ENCODE measurements around the gene POU2F3. TPM values are rescaled to one million over a fixed set of nuclear protein-coding genes. Genes with fewer than 3 reads are reported as not detected.
A peak's percentile ranks its signal among the peaks of the same experiment; 100 is the strongest.

POU2F3 gene
- total and polyA plus RNA-seq, 2 experiments from 2014 or later: not detected

GRCh38 chr11:120358729-120359128 lies 118.8 kb downstream of the POU2F3 start:
- H3K9me2 ChIP-seq (ENCODE audit: insufficient read depth): no peaks in the 10 kb centered on the region
- H3K4me3 ChIP-seq: no peak overlapping the region
- peaks cover 100% of the 10 kb centered on the region for H3K79me2 ChIP-seq (ENCODE audit: insufficient read depth)
- 95 to 96% methylated on average over 3 of the region's 3 CpGs for WGBS, 2 experiments (ENCODE audit: low coverage in 1 of 2, low lambda C conversion rate in 2 of 2, missing lambda C conversion rate in 2 of 2)
- H3K9ac ChIP-seq: no peak overlapping the region
- DNase-seq: no peak
- no peaks in the 10 kb centered on the region for H3K36me3 ChIP-seq (ENCODE audit: low read depth)
- in situ Hi-C loops (cut with MboI): no loop called here
- H3K27me3 ChIP-seq (replicated peaks; ENCODE audit: insufficient read depth): no peaks in the 10 kb centered on the region
- H2AFZ ChIP-seq: no peak overlapping the region
- peaks cover 2% of the 10 kb centered on the region; the same call in 1 of the 2 replicates for H3F3A ChIP-seq (ENCODE audit: insufficient read depth)
- peaks cover 21% of the 10 kb centered on the region for H3K4me1 ChIP-seq (ENCODE audit: insufficient read depth)
- H3K9me3 ChIP-seq (ENCODE audit: low read depth): no peaks in the 10 kb centered on the region
- no peak for TF ChIP-seq EZH2 (IDR thresholded peaks at IDR 0.05; ENCODE audit: insufficient read depth, poor library complexity, severe bottlenecking)
- no peak for TF ChIP-seq EZH2phosphoT487 (IDR thresholded peaks at IDR 0.05; ENCODE audit: insufficient read depth, low read depth)
- peaks cover 42% of the 10 kb centered on the region; the same call in 1 of the 2 replicates for H4K20me1 ChIP-seq (ENCODE audit: insufficient read depth)
- H3K4me2 ChIP-seq (ENCODE audit: unreplicated experiment): no peak overlapping the region
- H3K27ac ChIP-seq: no peak overlapping the region

GRCh38 chr11:120363436-120363835 lies 123.5 kb downstream of the POU2F3 start:
- in situ Hi-C loops (cut with MboI): no loop called here
- H3K4me3 ChIP-seq: no peak overlapping the region
- peaks cover 24% of the 10 kb centered on the region for H3K4me1 ChIP-seq (ENCODE audit: insufficient read depth)
- DNase-seq: peak; percentile 33
- H3K4me2 ChIP-seq (ENCODE audit: unreplicated experiment): no peak overlapping the region
- H2AFZ ChIP-seq: no peak overlapping the region
- no peak overlapping the region for H3K27ac ChIP-seq
- H3K79me2 ChIP-seq (ENCODE audit: insufficient read depth): peaks cover 100% of the 10 kb centered on the region
- H3K36me3 ChIP-seq (ENCODE audit: low read depth): no peaks in the 10 kb centered on the region
- TF ChIP-seq EZH2 (IDR thresholded peaks at IDR 0.05; ENCODE audit: insufficient read depth, poor library complexity, severe bottlenecking) (no peak), EZH2phosphoT487 (IDR thresholded peaks at IDR 0.05; ENCODE audit: insufficient read depth, low read depth) (no peak)
- H3K9me3 ChIP-seq (ENCODE audit: low read depth): no peaks in the 10 kb centered on the region
- H3K27me3 ChIP-seq (replicated peaks; ENCODE audit: insufficient read depth): no peaks in the 10 kb centered on the region
- peaks cover 7% of the 10 kb centered on the region; the same call in 1 of the 2 replicates for H3F3A ChIP-seq (ENCODE audit: insufficient read depth)
- H3K9me2 ChIP-seq (ENCODE audit: insufficient read depth): no peaks in the 10 kb centered on the region
- H3K9ac ChIP-seq: no peak overlapping the region
- peaks cover 11% of the 10 kb centered on the region; the same call in 1 of the 2 replicates for H4K20me1 ChIP-seq (ENCODE audit: insufficient read depth)

GRCh38 chr11:120365512-120365911 lies 125.6 kb downstream of the POU2F3 start:
- H3K4me3 ChIP-seq: no peak overlapping the region
- no peaks in the 10 kb centered on the region for H3K36me3 ChIP-seq (ENCODE audit: low read depth)
- in situ Hi-C loops (cut with MboI): no loop called here
- H3K4me1 ChIP-seq (ENCODE audit: insufficient read depth): peaks cover 24% of the 10 kb centered on the region
- no peak for DNase-seq
- H3K9ac ChIP-seq: no peak overlapping the region
- no peaks in the 10 kb centered on the region for H3K9me2 ChIP-seq (ENCODE audit: insufficient read depth)
- H3K27ac ChIP-seq: no peak overlapping the region
- no peaks in the 10 kb centered on the region for H3K9me3 ChIP-seq (ENCODE audit: low read depth)
- no peak overlapping the region for H3K4me2 ChIP-seq (ENCODE audit: unreplicated experiment)
- no peak for TF ChIP-seq EZH2 (IDR thresholded peaks at IDR 0.05; ENCODE audit: insufficient read depth, poor library complexity, severe bottlenecking)
- no peak for TF ChIP-seq EZH2phosphoT487 (IDR thresholded peaks at IDR 0.05; ENCODE audit: insufficient read depth, low read depth)
- peaks cover 7% of the 10 kb centered on the region; the same call in 1 of the 2 replicates for H3F3A ChIP-seq (ENCODE audit: insufficient read depth)
- H3K27me3 ChIP-seq (replicated peaks; ENCODE audit: insufficient read depth): no peaks in the 10 kb centered on the region
- no peak overlapping the region for H2AFZ ChIP-seq
- peaks cover 100% of the 10 kb centered on the region for H3K79me2 ChIP-seq (ENCODE audit: insufficient read depth)
- H4K20me1 ChIP-seq (ENCODE audit: insufficient read depth): peaks cover 7% of the 10 kb centered on the region

Small RNAs within 50 kb of the gene (small RNA-seq; reads per million reads assigned to genes)
- gene RF00100 (ENCODE audit: low read depth, low replicate concordance): 253 reads per million, percentile 97 among the genes with 10 or more reads in this experiment

Other genes starting within 250 kb of the POU2F3 start
- 1.4 TPM in 1 of 2 replicates, not detected in the other for gene TRIM29, start 102.0 kb upstream of the POU2F3 start, total RNA-seq (2014; rRNA removed; shearing (Covaris generic))
- 0.86 and 1.1 TPM in 2 replicates for gene TRIM29, start 102.0 kb upstream of the POU2F3 start, polyA plus RNA-seq (2016; fragmentation: Nextera tagmentation; extraction: Ambion mirVana)
- 111 and 116 TPM in 2 replicates for gene OAF, start 29.1 kb upstream of the POU2F3 start, total RNA-seq (2014; rRNA removed; shearing (Covaris generic))
- 74.6 and 80.0 TPM in 2 replicates for gene OAF, start 29.1 kb upstream of the POU2F3 start, polyA plus RNA-seq (2016; fragmentation: Nextera tagmentation; extraction: Ambion mirVana)
- 6.8 and 11.1 TPM in 2 replicates for gene TLCD5, start 85.2 kb downstream of the POU2F3 start, total RNA-seq (2014; rRNA removed; shearing (Covaris generic))
- 10.6 and 13.5 TPM in 2 replicates for gene TLCD5, start 85.2 kb downstream of the POU2F3 start, polyA plus RNA-seq (2016; fragmentation: Nextera tagmentation; extraction: Ambion mirVana)
- 52.7 and 57.9 TPM in 2 replicates for gene ARHGEF12, start 96.3 kb downstream of the POU2F3 start, total RNA-seq (2014; rRNA removed; shearing (Covaris generic))
- 20.3 and 20.4 TPM in 2 replicates for gene ARHGEF12, start 96.3 kb downstream of the POU2F3 start, polyA plus RNA-seq (2016; fragmentation: Nextera tagmentation; extraction: Ambion mirVana)